Pancreas (tissue), 10 donors: ENCODE results near the gene CACFD1. TPM values are rescaled to one million over a fixed set of nuclear protein-coding genes. Genes with fewer than 3 reads are reported as not detected.

Source experiments
- ATAC-seq, 4 donors: fragments of 200-7000 bp; cut with Tn5 transposase; one replicate each; pipeline versions ENCODE4 v1.8.0 to v1.9.1; 2020; ENCODE audit warnings: mild to moderate bottlenecking in 4 of 4, moderate library complexity in 4 of 4
- DNase-seq, 6 donors: peaks; one replicate each; pipeline ENCODE4 v3.0.0-alpha.2; 2020
- FAIRE-seq: peaks from 2 replicates; lab custom pipeline; 2012; peaks lifted over from hg19 to GRCh38; lab: Jason Lieb, UNC
- H3K27ac ChIP-seq, 4 donors: fragments of 200-600 bp; sonication (generic); 1 replicate in 3 of 4; 2 replicates in 1 of 4; pipeline versions ENCODE4 v1.5.0 to v1.8.0; 2020
- H3K27me3 ChIP-seq, 4 donors: fragments of 200-600 bp; one replicate each; pipeline ENCODE4 v1.8.0; 2021
- H3K36me3 ChIP-seq, 3 donors: fragments of 200-600 bp; sonication (generic) in 1 of 3; one replicate each; pipeline versions ENCODE4 v1.5.0 to v1.8.0; 2020 to 2021
- H3K4me1 ChIP-seq, 3 donors: fragments of 200-600 bp; one replicate each; pipeline ENCODE4 v1.8.0; 2021
- H3K4me3 ChIP-seq, 4 donors: fragments of 200-600 bp; sonication (generic) in 2 of 4; one replicate each; pipeline versions ENCODE4 v1.5.0 to v1.8.0; 2020 to 2021
- H3K9me3 ChIP-seq, 4 donors: fragments of 200-600 bp; one replicate each; pipeline ENCODE4 v1.8.0; 2021
- CTCF ChIP-seq, 4 donors: fragments of 200-600 bp; sonication (generic) in 3 of 4; IDR thresholded peaks; one replicate each; pipeline versions ENCODE4 v1.5.0 to v1.8.0; 2021; ENCODE audit warnings: antibody characterized with exemption in 4 of 4
- WGBS, 2 donors: extraction: QIAGEN DNeasy Blood & Tissue Kit; methylation state at CpG; one replicate each; pipeline ENCODE4 v1.1.7; 2013; 5-methylcytosine and 5-hydroxymethylcytosine counted together
- intact Hi-C, 3 donors: fragments of 100-400 bp; cut with DNase I; formaldehyde crosslinking; loops; one replicate each; pipeline versions ENCODE4 v1.11.1 to v1.14.2; 2022
- polyA plus RNA-seq, 2 donors: library from polyadenylated mRNA; stranded (reverse); fragments of 200-250 nt; gene quantifications; one replicate each; pipeline ENCODE4 v1.2.3, GENCODE V29; 2013
- total RNA-seq, 6 donors: library from RNA; stranded (reverse); fragmentation: NEBNext Ultra II Directional in 4 of 6; extraction: Animal tissue kit (Norgen Biotek cat#: 25700) in 4 of 6; gene quantifications; one replicate each; pipeline versions ENCODE4 v1.2.1 to v1.2.4, GENCODE V29; 2021 to 2023
- donor health status: healthy with polysubstance abuse.
- donor health status: DM: no; HTN: no; CAD: no; lungs with moderate emphysema.
- donor health status: DM: no; HTN: no; CAD: no.
- donor health status: control.
- donor health status: control.
- donor health status: Bipolar disorder and iron deficiency.
- donor health status: DM: yes; HTN: yes; CAD: no.
- donor health status: DM: no; HTN: no; CAD: no.
- donor health status: DM: no; HTN: no; CAD: no.
- donor health status: DM: yes; HTN: yes; CAD: no.

CACFD1 gene
- total and polyA plus RNA-seq, 8 donors = 15.6 to 26.2 (median 19.0) TPM

- no peak for TF ChIP-seq CTCF (IDR thresholded peaks at IDR 0.05)
- Histone ChIP-seq H3K9me3 (no peaks in the 10 kb centered on the region), H3K27ac (no peak overlapping the region), H3K4me1 (no peaks in the 10 kb centered on the region), H3K36me3 (no peaks in the 10 kb centered on the region), H3K4me3 (no peak overlapping the region), H3K27me3 (no peaks in the 10 kb centered on the region)
- FAIRE-seq (no peak), DNase-seq (no peak), ATAC-seq (no peak)
- intact Hi-C loops = no loop called here
- WGBS, 2 donors = 76 to 79% methylated on average over 4 of the region's 4 CpGs
These were observed 20.4 kb upstream of the CACFD1 start for GRCh38 chr9:133439337-133439736.

- intact Hi-C loops = no loop called here
- no peaks in the 10 kb centered on the region for H3K36me3 ChIP-seq
- no peaks in the 10 kb centered on the region for H3K27me3 ChIP-seq
- no peak overlapping the region for H3K27ac ChIP-seq
- H3K4me3 ChIP-seq = no peak overlapping the region
- 89 to 94% methylated on average over 12 of the region's 12 CpGs for WGBS, 2 donors
- no peak for ATAC-seq
- DNase-seq = no peak
- TF ChIP-seq CTCF (IDR thresholded peaks at IDR 0.05) = no peak
- H3K9me3 ChIP-seq = no peaks in the 10 kb centered on the region
- FAIRE-seq = no peak
- H3K4me1 ChIP-seq = no peaks in the 10 kb centered on the region
These were observed 18.9 kb upstream of the CACFD1 start for GRCh38 chr9:133440874-133441273.

- ATAC-seq = no peak
- 66 to 70% methylated on average over 5 of the region's 5 CpGs for WGBS, 2 donors
These were observed 18.2 kb upstream of the CACFD1 start for GRCh38 chr9:133441571-133441970.

GRCh38 chr9:133443248-133443647 is 16.5 kb upstream of the CACFD1 start:
- H3K27me3 ChIP-seq = no peaks in the 10 kb centered on the region
- DNase-seq (no peak), ATAC-seq (no peak), FAIRE-seq (no peak)
- no peaks in the 10 kb centered on the region for H3K4me1 ChIP-seq
- H3K36me3 ChIP-seq = no peaks in the 10 kb centered on the region
- H3K27ac ChIP-seq = no peak overlapping the region
- no peak overlapping the region for H3K4me3 ChIP-seq
- intact Hi-C loops = no loop called here
- no peaks in the 10 kb centered on the region for H3K9me3 ChIP-seq
- no peak for TF ChIP-seq CTCF (IDR thresholded peaks at IDR 0.05)
- 93 to 94% methylated on average over 11 to 15 of the region's 15 CpGs for WGBS, 2 donors

More at GRCh38 chr9:133441571-133441970, 18.2 kb upstream of the CACFD1 start:
- Histone ChIP-seq H3K27me3 (no peaks in the 10 kb centered on the region), H3K9me3 (no peaks in the 10 kb centered on the region), H3K4me3 (no peak overlapping the region), H3K36me3 (no peaks in the 10 kb centered on the region), H3K4me1 (no peaks in the 10 kb centered on the region), H3K27ac (no peak overlapping the region)
- FAIRE-seq (no peak), DNase-seq (no peak)
- TF ChIP-seq CTCF (IDR thresholded peaks at IDR 0.05) = no peak
- intact Hi-C loops = no loop called here

- Histone ChIP-seq H3K9me3 (no peaks in the 10 kb centered on the region), H3K36me3 (no peaks in the 10 kb centered on the region), H3K27ac (no peak overlapping the region), H3K27me3 (no peaks in the 10 kb centered on the region), H3K4me1 (no peaks in the 10 kb centered on the region), H3K4me3 (no peak overlapping the region)
- intact Hi-C loops = no loop called here
- no peak for DNase-seq
- TF ChIP-seq CTCF (IDR thresholded peaks at IDR 0.05) = no peak
- no peak for FAIRE-seq
- no peak for ATAC-seq
- WGBS, 2 donors = 82 to 86% methylated on average over 8 of the region's 8 CpGs
These were observed 15.8 kb upstream of the CACFD1 start for GRCh38 chr9:133443982-133444381.
